OCI-LY7 (cell line): ENCODE measurements around the gene JAM3.

Source experiments
- CTCF ChIP-seq: fragments of 200-600 bp; sonication (generic); conservative IDR thresholded peaks from 2 replicates; pipeline ENCODE4 v1.5.1; 2014; ENCODE audit warnings: mild to moderate bottlenecking, antibody characterized with exemption, low read length, moderate library complexity, mixed read lengths
- EZH2phosphoT487 ChIP-seq: fragments of 200-600 bp; sonication (generic); IDR thresholded peaks from 2 replicates; pipeline ENCODE4 v1.6.1; 2018; ENCODE audit warnings: low read depth, borderline replicate concordance, mild to moderate bottlenecking, mixed run types, antibody characterized with exemption, low read length, moderate library complexity, mixed read lengths

GRCh38 chr11:134154441-134154840 is 85.6 kb downstream of the JAM3 start:
- TF ChIP-seq CTCF (no peak), EZH2phosphoT487 (no peak)
